Activated CD4-positive, alpha-beta T cell treated with anti-CD3 and anti-CD28 coated beads for 36 hours (primary cell): ENCODE measurements around the gene COL5A1. TPM values are rescaled to one million over a fixed set of nuclear protein-coding genes. Genes with fewer than 3 reads are reported as not detected.

Experiments
- ATAC-seq: fragments of 200-7000 bp; cut with Tn5 transposase; one replicate; pipeline ENCODE4 v1.10.0; 2021; ENCODE audit warnings: mild to moderate bottlenecking, moderate library complexity
- CTCF ChIA-PET: fragments of 350-600 bp; sonication (Branson Sonifier 250); formaldehyde crosslinking; loops from one replicate; lab custom pipeline; 2021; ENCODE audit warnings: antibody characterized with exemption; lab: Charles Lee
- POLR2A ChIA-PET: fragments of 350-600 bp; sonication (Branson Sonifier 250); formaldehyde crosslinking; loops from one replicate; lab custom pipeline; 2021; ENCODE audit warnings: antibody characterized with exemption, inconsistent platforms; lab: Charles Lee
- DNase-seq: peaks from one replicate; pipeline ENCODE4 v3.0.0-alpha.2; 2020
- H3K27ac Mint-ChIP-seq: one replicate; pipeline ENCODE4 v1.8.0; 2021; ENCODE audit warnings: mixed read lengths
- H3K27me3 Mint-ChIP-seq: one replicate; pipeline ENCODE4 v1.8.0; 2021; ENCODE audit warnings: mixed read lengths
- H3K36me3 Mint-ChIP-seq: one replicate; pipeline ENCODE4 v1.8.0; 2021; ENCODE audit warnings: low read depth, mixed read lengths
- H3K4me1 Mint-ChIP-seq: one replicate; pipeline ENCODE4 v1.8.0; 2021; ENCODE audit warnings: mixed read lengths
- H3K4me3 Mint-ChIP-seq: one replicate; pipeline ENCODE4 v1.8.0; 2021; ENCODE audit warnings: mild to moderate bottlenecking, moderate library complexity, mixed read lengths
- H3K9me3 Mint-ChIP-seq: one replicate; pipeline ENCODE4 v1.8.0; 2021; ENCODE audit warnings: low read depth, mixed read lengths
- intact Hi-C, 2 experiments: fragments of 100-400 bp; cut with DNase I in 1 of 2; cut with micrococcal nuclease in 1 of 2; formaldehyde crosslinking; loops; one replicate each; pipeline versions ENCODE4 v1.14.2 to v1.15.1; 2022 to 2024; cut with DNase I, micrococcal nuclease
- total RNA-seq, 2 experiments: library from RNA; stranded (reverse); gene quantifications; one replicate each; pipeline ENCODE4 v1.2.3, GENCODE V29; 2021

COL5A1 gene
- total RNA-seq, 2 experiments from 2014 or later, result 0.07 to 0.16 TPM

DNA sequence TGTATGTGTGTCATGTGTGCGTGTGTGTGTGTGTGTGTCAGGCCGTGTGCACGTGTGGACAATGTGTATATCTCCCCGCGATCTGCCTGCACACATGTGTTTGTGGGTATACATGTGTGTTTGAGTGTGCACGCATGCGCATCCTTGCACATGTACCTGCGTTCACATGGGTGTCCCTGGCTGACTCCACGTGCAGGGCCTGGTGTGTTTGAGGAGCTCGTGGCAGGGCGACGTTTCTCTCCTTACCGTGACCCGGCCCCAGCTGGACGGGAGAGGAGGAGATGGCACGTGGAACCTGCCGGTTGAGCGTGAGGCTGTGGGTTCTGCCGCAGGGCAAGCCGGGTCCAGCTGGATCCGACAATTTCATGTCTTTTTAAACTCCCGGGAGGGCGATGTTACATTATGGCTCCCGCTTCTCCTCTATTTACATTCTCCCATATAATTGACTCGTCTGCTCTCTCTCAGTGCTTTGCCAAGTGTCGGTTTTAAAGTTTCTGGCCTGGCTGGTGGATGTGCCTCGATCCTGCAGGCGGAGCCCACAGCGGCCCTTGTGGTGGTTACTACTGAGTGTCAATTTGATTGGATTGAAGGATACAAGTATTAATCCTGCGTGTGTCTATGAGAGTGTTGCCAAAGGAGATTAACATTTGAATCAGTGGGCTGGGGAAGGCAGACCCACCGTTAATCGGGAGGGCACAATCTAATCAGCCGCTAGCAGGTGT, 5.9 kb downstream of the COL5A1 start:
- H3K4me3 Mint-ChIP-seq, result no peak overlapping the region
- no peaks in the 10 kb centered on the region for H3K36me3 Mint-ChIP-seq
- POLR2A ChIA-PET, result no interaction called here
- CTCF ChIA-PET, result no interaction called here
- H3K4me1 Mint-ChIP-seq, result peaks cover under 1% of the 10 kb centered on the region
- H3K27ac Mint-ChIP-seq, result no peak overlapping the region
- DNase-seq (no peak), ATAC-seq (no peak)
- intact Hi-C loops, result no loop called here
- H3K9me3 Mint-ChIP-seq, result no peaks in the 10 kb centered on the region
- peaks cover 4% of the 10 kb centered on the region for H3K27me3 Mint-ChIP-seq

DNA sequence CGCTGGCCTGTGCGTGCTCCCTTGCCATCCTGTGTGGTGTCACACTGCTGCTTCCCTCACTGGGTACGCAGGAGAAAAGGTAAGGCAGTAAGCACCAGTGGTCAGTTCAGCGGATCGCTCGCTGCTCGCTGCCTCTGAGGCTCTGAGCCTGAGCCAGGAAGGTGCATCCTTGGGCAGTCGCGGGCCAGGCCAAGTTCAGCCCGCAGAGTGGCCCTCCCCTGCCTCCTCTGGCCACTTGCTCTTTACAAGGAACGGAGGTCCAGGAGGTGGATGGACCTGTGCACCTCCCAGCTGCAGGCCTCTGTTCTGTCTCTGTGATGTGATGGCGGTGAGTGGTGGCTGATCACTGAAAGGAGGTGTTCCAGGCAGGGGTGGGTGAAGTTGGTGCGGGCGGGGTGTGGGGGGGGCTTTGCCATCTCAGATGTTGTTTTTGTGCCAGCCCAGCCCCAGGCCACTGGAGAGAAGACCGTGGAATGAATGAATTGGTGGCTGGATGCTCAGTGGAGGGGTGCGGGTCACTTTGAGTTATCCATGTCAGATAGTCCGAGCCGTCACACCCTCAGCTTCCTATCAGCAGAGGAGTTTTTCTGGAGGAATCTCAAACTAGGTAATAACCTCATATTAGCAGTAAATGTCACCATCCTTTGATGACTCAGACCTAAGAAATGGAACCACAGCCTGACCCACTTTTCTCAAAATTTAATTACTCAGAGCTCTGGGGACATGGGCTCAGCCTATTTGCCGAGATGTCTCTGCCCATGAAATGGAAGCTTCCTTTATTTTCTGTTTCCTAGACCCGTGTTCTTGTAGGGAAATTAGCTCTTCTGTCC, 7.3 kb downstream of the COL5A1 start:
- Mint-ChIP-seq H3K27ac (no peak overlapping the region), H3K4me3 (no peak overlapping the region)
- intact Hi-C loops, result no loop called here

DNA sequence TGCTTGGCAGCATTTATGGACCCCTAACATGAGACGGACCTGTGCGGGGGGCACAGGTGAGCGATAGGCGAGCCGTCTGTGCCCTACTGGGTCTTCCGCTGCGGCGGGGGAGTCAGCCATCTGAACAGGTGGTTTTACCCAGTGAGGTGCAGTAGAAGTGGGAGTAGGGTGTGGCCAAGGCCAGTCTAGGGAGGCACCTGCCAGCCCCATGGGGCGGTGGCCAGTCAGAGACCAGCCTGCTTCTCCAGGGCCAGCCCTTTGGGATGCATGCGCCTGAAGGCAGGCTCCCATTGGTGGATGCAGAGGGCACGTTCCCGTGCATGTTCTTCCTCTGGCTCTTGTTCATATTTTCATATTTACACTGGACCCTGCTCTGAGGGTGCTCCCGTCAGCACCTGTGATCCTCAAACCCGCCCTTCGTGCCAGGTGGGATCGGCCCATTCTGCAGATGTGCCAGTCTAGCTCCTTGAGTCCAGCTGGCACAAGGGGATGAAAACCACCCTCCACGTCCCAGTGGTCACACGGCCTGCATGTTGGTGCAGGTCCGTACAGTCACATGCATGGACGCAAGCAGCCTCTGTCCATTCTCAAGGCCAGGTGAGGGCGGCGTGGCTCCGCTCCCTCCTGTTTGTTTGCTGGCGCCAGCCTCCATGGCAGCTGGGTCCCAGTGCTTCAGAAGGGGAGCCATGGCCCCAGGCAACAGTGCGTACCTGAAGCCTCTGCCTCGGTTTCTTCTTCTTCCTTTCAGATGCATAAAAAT, 9.0 kb downstream of the COL5A1 start:
- ATAC-seq, result no peak
- POLR2A ChIA-PET, result no interaction called here
- H3K4me1 Mint-ChIP-seq, result no peaks in the 10 kb centered on the region

More for the DNA sequence above, 7.3 kb downstream of the COL5A1 start:
- ChIA-PET POLR2A (no interaction called here), CTCF (no interaction called here)
- Mint-ChIP-seq H3K27me3 (no peaks in the 10 kb centered on the region), H3K4me1 (no peaks in the 10 kb centered on the region), H3K9me3 (no peaks in the 10 kb centered on the region), H3K36me3 (no peaks in the 10 kb centered on the region)
- no peak for DNase-seq
- peak; percentile 44 for ATAC-seq

GRCh38 chr9:134651226-134651905, 9.8 kb downstream of the COL5A1 start:
- no peaks in the 10 kb centered on the region for H3K36me3 Mint-ChIP-seq
- H3K4me1 Mint-ChIP-seq, result no peaks in the 10 kb centered on the region
- ChIA-PET POLR2A (no interaction called here), CTCF (no interaction called here)
- no peaks in the 10 kb centered on the region for H3K9me3 Mint-ChIP-seq
- H3K27ac Mint-ChIP-seq, result no peak overlapping the region
- DNase-seq (no peak), ATAC-seq (no peak)
- no peak overlapping the region for H3K4me3 Mint-ChIP-seq
- no peaks in the 10 kb centered on the region for H3K27me3 Mint-ChIP-seq
- intact Hi-C loops, result no loop called here

More for the DNA sequence above, 9.0 kb downstream of the COL5A1 start:
- CTCF ChIA-PET, result no interaction called here
- Mint-ChIP-seq H3K27ac (no peak overlapping the region), H3K9me3 (no peaks in the 10 kb centered on the region), H3K4me3 (no peak overlapping the region), H3K36me3 (no peaks in the 10 kb centered on the region), H3K27me3 (no peaks in the 10 kb centered on the region)
- intact Hi-C loops, result no loop called here
- no peak for DNase-seq

DNA sequence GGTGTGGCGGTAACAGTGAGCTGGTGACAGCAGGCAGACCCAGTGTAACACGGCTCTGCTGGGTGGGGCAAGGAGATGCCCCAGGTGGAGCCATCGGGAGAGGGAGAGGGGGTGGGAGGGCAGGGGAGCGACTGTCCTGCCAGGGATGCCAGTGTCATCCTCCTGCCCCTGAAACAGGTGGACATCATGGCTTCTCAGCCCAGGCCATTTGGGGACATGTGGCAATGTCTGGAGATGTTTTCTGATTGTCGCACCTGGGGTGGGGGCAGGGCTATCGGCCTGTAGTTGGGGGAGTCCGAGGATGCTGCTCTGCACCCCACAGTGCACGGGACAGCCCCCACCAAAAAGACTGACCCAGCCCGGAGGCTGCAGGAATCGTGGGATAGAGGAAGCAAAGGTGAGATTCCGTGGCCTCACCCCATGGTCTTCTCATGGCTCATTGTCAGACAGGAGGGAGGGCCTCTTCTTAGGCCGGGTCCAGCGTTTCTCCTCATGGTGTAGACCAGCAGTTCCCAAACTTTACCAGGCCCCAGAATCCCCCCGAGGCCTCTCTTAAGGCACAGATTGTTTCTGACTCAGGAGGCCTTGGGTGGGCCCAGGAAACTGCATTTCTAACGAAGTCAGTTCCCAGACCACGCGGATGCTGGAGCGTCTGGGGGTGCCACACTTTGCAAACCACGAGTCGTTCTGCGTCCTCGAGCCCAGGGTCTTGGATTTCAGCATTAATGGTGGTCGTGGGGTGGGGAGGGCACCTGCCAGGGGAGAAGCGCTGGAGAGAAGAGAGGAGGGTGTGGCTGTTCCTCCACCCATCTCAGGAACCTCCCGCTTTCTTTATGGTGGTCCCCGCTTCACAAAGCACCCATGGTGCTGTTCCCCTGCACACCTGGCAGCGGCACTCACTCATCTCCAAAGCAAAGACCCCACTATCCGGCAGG, 11.0 kb downstream of the COL5A1 start:
- Mint-ChIP-seq H3K4me1 (no peaks in the 10 kb centered on the region), H3K9me3 (no peaks in the 10 kb centered on the region), H3K27me3 (no peaks in the 10 kb centered on the region), H3K36me3 (no peaks in the 10 kb centered on the region), H3K4me3 (no peak overlapping the region), H3K27ac (no peak overlapping the region)
- intact Hi-C loops, result no loop called here
- POLR2A ChIA-PET, result no interaction called here
- CTCF ChIA-PET, result no interaction called here
- ATAC-seq, result no peak
- DNase-seq, result no peak

- H3K36me3 Mint-ChIP-seq, result no peaks in the 10 kb centered on the region
- H3K27me3 Mint-ChIP-seq, result no peaks in the 10 kb centered on the region
- no peaks in the 10 kb centered on the region for H3K4me1 Mint-ChIP-seq
- DNase-seq, result no peak
- no peak overlapping the region for H3K4me3 Mint-ChIP-seq
- POLR2A ChIA-PET, result no interaction called here
- no peak for ATAC-seq
- no peak overlapping the region for H3K27ac Mint-ChIP-seq
- no peaks in the 10 kb centered on the region for H3K9me3 Mint-ChIP-seq
- intact Hi-C loops, result no loop called here
- CTCF ChIA-PET, result no interaction called here
These were observed 11.8 kb downstream of the COL5A1 start for GRCh38 chr9:134653259-134654009.

DNA sequence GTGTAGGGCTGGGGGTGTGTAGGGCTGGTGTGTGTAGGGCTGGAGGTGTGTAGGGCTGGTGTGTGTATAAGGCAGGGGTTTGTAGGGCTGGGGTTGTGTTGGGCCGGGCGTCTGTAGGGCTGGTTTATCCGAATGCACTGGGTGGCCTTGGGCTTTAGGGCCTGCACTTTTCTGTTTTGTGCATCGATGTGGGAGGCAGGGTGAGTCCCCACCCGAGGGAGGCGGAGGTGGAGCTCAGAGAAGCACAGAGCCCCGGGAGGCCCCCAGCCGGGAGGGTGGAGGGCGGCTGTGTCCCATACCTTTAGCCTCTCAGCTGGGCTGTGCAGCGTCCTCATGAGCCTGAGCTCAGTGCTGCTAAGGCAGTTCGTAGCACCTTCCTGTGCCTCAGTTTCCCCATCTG, 13.5 kb downstream of the COL5A1 start:
- ATAC-seq, result no peak
- peaks cover under 1% of the 10 kb centered on the region for H3K9me3 Mint-ChIP-seq
- H3K27ac Mint-ChIP-seq, result no peak overlapping the region

GRCh38 chr9:134655586-134656333, 14.2 kb downstream of the COL5A1 start:
- POLR2A ChIA-PET, result no interaction called here
- H3K4me1 Mint-ChIP-seq, result no peaks in the 10 kb centered on the region
- CTCF ChIA-PET, result no interaction called here
- peaks cover 3% of the 10 kb centered on the region for H3K36me3 Mint-ChIP-seq
- no peak for DNase-seq
- no peak for ATAC-seq
- peaks cover 7% of the 10 kb centered on the region for H3K9me3 Mint-ChIP-seq
- intact Hi-C loops, result loop anchor here in 1 of 2 experiments (1.0 kb wide), 1 partner anchor 206 kb away; no protein-coding TSS in a partner anchor
- H3K27me3 Mint-ChIP-seq, result no peaks in the 10 kb centered on the region
- H3K4me3 Mint-ChIP-seq, result no peak overlapping the region
- H3K27ac Mint-ChIP-seq, result no peak overlapping the region

More for the DNA sequence above, 13.5 kb downstream of the COL5A1 start:
- Mint-ChIP-seq H3K4me1 (no peaks in the 10 kb centered on the region), H3K27me3 (no peaks in the 10 kb centered on the region), H3K36me3 (no peaks in the 10 kb centered on the region), H3K4me3 (no peak overlapping the region)
- intact Hi-C loops, result no loop called here
- POLR2A ChIA-PET, result no interaction called here
- no peak for DNase-seq
- CTCF ChIA-PET, result no interaction called here

DNA sequence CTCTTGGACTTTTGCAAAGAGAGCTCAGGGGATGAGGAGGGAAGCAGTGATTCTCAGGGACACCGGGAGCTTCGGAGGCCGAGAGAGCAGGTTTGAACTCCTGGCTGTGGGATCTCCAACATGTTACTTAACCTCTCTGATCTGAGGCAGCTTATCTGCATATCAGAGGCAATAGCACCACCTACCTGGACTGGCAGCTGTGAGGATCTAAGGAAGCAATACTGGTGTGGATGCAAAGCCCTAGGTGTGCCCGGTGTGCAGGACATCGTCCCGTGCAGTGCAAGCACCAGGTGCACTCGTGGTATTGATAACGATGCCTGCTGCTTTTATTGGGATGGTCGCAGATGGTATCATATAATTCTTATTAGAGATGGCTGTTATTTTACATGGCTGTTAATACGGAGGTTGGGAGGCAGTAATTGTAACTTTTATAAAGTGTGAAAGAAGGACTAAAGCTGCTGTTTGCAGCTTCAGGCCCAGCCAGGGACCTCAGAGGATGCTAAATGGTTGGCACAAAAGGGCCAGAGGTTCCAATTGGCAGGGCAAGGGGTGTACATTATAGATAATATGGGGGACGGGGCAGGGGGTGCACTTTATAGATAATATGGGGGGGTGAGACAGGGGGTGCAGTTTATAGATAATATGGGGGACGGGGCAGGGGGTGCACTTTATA, 14.9 kb downstream of the COL5A1 start:
- ATAC-seq, result no peak
- ChIA-PET CTCF (interaction anchor here (0.6 kb wide), 1 partner anchor 240 kb away, joined by 3 read pairs; no protein-coding TSS in a partner anchor), POLR2A (no interaction called here)
- Mint-ChIP-seq H3K27me3 (no peaks in the 10 kb centered on the region), H3K27ac (no peak overlapping the region), H3K36me3 (peaks cover 5% of the 10 kb centered on the region), H3K4me1 (no peaks in the 10 kb centered on the region), H3K9me3 (peaks cover 10% of the 10 kb centered on the region), H3K4me3 (no peak overlapping the region)
- peak; percentile 22 for DNase-seq
- intact Hi-C loops, result loop anchor here in 1 of 2 experiments (1.0 kb wide), 1 partner anchor 207 kb away; no protein-coding TSS in a partner anchor
